Frontal cortex (tissue), 4 donors: ENCODE results near the gene GMNC. TPM values are rescaled to one million over a fixed set of nuclear protein-coding genes. Genes with fewer than 3 reads are reported as not detected.

Source experiments
- DNase-seq, 2 donors: peaks; one replicate each; pipeline ENCODE4 v3.0.0; 2012; ENCODE audit warnings: low spot score in 2 of 2
- FAIRE-seq: peaks from 2 replicates; lab custom pipeline; 2012; peaks lifted over from hg19 to GRCh38; lab: Jason Lieb, UNC
- total RNA-seq: library from RNA; depleted of rRNA; stranded (reverse); fragments of >200 nt; gene quantifications from one replicate; pipeline ENCODE4 v1.2.3, GENCODE V29; 2014
- donor health status: control.
- donor health status: control.
- donor health status: control.

Gene GMNC
- total RNA-seq, 1 donor from 2014 or later = 0.41 TPM

GRCh38 chr3:190854062-190854461 lies 8.4 kb downstream of the GMNC start:
- FAIRE-seq = no peak

GRCh38 chr3:190853464-190853863 lies 9.0 kb downstream of the GMNC start:
- DNase-seq = no peak
- FAIRE-seq = no peak

More at GRCh38 chr3:190854062-190854461, 8.4 kb downstream of the GMNC start:
- no peak for DNase-seq

- no peak for FAIRE-seq
- no peak for DNase-seq
Observed at GRCh38 chr3:190849607-190850006, 12.9 kb downstream of the GMNC start.

- DNase-seq = no peak
- no peak for FAIRE-seq
Observed at GRCh38 chr3:190848870-190849269, 13.6 kb downstream of the GMNC start.

- DNase-seq = no peak
- no peak for FAIRE-seq
Observed at GRCh38 chr3:190847436-190847835, 15.1 kb downstream of the GMNC start.

GRCh38 chr3:190840146-190840545 lies 22.3 kb downstream of the GMNC start:
- DNase-seq = no peak
- FAIRE-seq = no peak

- DNase-seq = no peak
- FAIRE-seq = no peak
Observed at GRCh38 chr3:190831225-190831624, 31.3 kb downstream of the GMNC start.

GRCh38 chr3:190830031-190830430 lies 32.5 kb downstream of the GMNC start:
- DNase-seq (no peak), FAIRE-seq (no peak)

GRCh38 chr3:190826018-190826417 lies 36.5 kb downstream of the GMNC start:
- FAIRE-seq (no peak), DNase-seq (no peak)

- no peak for DNase-seq
- no peak for FAIRE-seq
Observed at GRCh38 chr3:190825386-190826016, 37.0 kb downstream of the GMNC start.

- FAIRE-seq = no peak
- DNase-seq = peak in 1 of 2 donors; percentile 5
Observed at GRCh38 chr3:190811775-190812480, 50.6 kb downstream of the GMNC start.

- no peak for FAIRE-seq
- no peak for DNase-seq
Observed at GRCh38 chr3:190810957-190811356, 51.5 kb downstream of the GMNC start.

- FAIRE-seq (no peak), DNase-seq (no peak)
Observed at GRCh38 chr3:190809351-190809750, 53.1 kb downstream of the GMNC start.

- no peak for FAIRE-seq
- no peak for DNase-seq
Observed at GRCh38 chr3:190807719-190808375, 54.6 kb downstream of the GMNC start.
